GM18873 (cell line): Measurements from ENCODE around the gene SUCO.

Experiments
- ATAC-seq: cut with Tn5 transposase; IDR thresholded peaks from one replicate; pipeline ENCODE4 v1.9.1; 2021; ENCODE audit warnings: mild to moderate bottlenecking, moderate library complexity, moderate number of reproducible peaks; ENCODE audit not compliant: unreplicated experiment, low FRiP score

The SUCO gene

GRCh38 chr1:172640111-172640510 lies 107.2 kb downstream of the SUCO start:
- ATAC-seq, result no peak

- no peak for ATAC-seq
Observed at GRCh38 chr1:172641492-172641891, 108.5 kb downstream of the SUCO start.

- no peak for ATAC-seq
Observed at GRCh38 chr1:172642970-172643369, 110.0 kb downstream of the SUCO start.

DNA sequence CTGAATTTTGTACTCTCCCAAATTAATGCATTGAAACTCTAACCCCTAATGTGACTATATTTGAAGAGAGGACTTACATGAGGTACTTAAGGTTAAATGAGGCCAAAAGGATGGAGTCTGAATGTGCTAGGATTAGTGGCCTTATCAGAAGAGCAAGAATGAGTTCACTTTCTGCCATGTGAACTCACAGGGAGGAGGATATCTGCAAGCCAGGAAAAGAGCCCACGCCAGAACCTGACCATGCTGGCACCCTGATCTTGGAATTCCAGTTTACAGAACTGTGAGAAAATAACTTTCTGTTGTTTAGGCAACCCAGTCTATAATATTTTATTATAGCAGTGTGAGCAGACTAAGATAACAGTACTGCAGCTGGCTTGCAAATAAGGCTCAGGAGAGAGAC lies 113.7 kb downstream of the SUCO start:
- ATAC-seq, result no peak

- ATAC-seq, result no peak
Observed at GRCh38 chr1:172647110-172647564, 114.2 kb downstream of the SUCO start.

DNA sequence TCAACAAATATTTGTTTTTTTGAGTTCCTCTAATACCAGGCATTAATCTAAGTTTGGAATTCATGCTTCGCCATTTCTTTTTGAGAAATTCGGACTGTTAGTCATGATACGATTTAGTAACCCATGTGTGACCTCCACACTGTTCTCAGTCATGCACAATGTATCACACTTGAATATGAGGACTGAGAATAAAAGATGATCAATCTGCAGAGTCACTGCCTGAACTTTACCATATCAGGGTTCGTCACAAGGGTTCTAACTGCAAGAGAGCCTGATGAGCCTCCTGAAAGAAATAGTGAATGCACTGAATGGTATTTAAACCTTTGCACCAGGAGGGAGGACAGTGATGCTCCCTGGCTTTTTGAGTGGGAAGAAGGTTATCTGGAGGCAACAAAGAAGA lies 115.0 kb downstream of the SUCO start:
- ATAC-seq, result no peak

- ATAC-seq, result no peak
Observed at GRCh38 chr1:172650474-172651193, 117.7 kb downstream of the SUCO start.

DNA sequence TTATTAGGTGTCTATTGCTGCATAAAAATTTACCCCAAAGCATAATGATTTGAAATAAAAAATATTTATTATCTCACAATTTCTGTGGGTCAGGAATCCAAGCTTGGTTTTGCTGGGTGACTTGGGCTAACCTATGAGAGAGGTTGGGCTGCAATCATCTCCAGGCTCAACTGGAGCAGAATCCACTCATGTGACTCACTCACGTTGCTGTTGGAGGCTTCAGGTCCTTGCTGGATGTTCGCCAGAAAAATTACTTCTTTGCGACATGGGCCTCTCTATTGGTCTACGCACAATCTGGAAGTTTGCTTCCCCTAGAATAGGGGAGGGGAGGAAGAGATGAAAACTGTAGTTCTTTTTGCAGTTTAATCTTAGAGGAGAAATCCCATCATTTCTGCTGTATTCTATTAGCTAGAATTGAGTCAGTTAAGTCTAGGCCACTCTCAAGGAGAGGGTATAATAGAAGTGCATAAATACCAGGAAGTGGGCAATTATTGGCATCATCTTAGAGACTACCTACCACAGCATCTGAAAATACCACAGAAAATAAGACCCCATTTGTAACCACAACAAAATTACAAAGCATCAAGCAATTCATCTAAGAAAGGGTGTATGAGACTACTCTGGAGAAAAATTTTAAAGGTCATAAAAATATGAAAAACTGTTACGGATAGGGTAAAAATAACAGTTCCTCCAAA lies 120.2 kb downstream of the SUCO start:
- no peak for ATAC-seq

DNA sequence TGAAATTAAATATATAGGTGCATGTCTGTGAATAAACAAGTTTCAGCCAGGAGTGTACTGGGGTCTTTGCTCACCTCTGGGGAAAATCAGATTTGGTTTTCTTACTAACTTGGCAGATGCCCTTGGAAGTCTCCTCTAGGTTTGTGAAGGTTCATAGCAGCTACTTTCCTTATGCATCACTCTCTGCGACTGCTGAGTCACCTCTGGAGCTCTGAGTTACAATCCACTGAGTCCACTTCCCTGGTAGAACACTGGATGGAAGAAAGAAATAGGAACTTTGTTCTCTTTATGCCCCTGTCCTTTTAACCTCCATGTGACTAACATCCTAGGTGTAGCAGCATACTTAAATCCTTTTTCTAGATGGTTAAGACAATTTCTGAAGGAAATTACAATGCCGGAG lies 121.6 kb downstream of the SUCO start:
- no peak for ATAC-seq

DNA sequence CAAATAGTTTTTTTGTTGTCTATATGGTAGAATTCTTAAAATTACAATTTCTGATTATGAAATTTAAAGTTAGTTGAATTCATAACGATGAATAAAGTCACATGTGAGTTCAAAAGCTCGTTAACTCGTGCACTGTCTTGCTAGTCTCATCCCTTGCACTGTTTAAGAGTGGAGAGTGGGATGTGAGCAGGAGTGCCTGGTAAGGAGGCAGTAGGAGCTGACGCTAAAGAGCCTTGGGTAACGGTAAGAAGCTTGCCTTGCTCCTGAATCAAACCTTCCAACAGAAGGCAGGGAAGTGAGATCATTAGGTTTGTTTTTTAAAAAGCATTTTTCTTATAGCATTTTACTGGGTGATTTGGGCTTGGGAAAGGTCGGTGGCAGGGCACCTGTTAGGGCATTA lies 123.6 kb downstream of the SUCO start:
- ATAC-seq, result no peak

DNA sequence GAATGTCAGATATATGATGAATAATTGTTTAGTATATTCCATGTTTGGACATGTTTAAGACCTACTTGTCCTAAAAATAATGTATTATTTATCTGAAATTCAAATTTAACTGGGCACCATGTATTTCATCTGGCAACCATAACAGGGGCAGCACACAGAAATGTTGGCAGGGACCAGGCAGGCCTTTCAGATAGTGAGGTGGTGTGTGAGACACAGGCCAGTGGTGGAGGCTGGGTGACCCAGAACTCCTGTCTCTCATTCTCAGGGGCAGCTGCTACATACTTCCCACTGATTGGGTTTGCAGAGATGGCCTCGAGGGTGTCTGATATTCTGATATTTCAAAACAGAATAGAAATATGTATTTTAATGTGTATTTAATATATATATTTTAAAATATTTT lies 124.6 kb downstream of the SUCO start:
- no peak for ATAC-seq

- no peak for ATAC-seq
Observed at GRCh38 chr1:172658871-172659453, 126.0 kb downstream of the SUCO start, which contains the start of gene FASLG. FASLG (plus strand) TSS chr1:172659103; CDS start chr1:172659202, 99 bp downstream.

DNA sequence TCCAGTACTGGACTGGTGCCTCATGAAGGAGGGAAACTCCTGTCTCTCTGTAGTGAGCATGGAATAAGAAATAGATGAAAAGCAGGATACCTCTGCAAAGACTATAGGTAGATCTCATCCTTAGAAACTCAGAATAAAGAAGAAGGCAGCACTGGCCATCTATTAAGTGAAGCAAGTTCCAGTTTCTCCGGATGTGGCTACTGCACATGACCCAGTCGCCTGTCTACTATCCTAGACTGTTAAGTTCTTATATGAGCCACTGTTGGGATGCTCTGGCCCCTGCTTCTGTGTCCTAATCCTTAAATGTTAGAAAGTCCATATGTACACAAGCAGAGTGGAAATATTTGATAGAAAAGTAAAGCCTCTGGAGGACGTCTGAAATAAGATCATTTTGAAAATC lies 128.2 kb downstream of the SUCO start:
- no peak for ATAC-seq
